Activated naive CD4-positive, alpha-beta T cell treated with Interleukin-2 at 50 U/mL for 16 hours (primary cell): ENCODE measurements around the gene NDP.

Source experiments
- DNase-seq: peaks from one replicate; pipeline ENCODE4 v3.0.0-alpha.2; 2020

NDP gene

DNA sequence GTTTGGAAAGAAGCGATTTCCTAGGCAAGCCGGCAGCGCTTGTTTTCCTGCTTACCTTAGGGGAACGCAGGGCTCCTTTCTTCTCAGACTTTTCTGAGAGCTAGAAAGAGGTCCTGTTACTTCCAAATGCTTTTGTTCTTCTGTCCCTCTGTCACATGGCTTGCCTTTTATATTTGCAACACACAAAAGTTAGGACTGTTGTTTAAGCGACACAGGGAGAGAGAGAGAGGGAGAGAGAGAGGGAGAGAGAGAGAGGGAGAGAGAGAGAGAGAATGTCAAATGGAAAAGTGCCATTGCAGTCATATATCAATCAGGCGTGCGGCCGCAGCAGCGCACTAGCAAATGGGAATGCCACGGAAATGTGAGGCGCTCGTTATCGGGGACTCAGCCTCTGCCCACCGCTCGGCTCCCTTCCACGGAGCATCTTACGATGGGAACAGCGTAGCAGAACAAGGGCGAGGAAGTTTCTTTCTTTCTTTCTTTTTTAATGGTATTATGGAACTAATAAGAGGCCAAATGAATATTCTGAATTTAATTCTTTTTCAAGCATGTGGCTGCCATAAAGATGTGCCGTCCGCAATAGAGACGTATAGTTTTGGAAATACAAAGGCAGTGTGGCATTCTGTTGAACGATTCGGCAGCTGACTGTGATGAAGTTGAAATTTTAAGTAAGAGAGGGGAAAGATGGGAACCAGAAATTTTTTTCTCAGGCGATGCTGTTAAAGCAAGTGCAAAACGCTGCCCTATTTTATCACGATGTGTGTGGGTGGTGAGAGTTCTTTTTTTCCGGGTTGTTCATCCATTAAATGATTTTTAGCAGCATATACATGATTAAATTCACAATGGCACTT is at the start of gene NDP:
NDP (minus strand) TSS at position 142 of the 851 bp plus-strand sequence. CDS start 14,745 bp downstream, outside the sequence.
- DNase-seq, result no peak

- DNase-seq, result no peak
Measured at GRCh38 chrX:44022964-44023363, 49.8 kb upstream of the NDP start.

- DNase-seq, result no peak
Measured at GRCh38 chrX:44020693-44021092, 47.5 kb upstream of the NDP start.

DNA sequence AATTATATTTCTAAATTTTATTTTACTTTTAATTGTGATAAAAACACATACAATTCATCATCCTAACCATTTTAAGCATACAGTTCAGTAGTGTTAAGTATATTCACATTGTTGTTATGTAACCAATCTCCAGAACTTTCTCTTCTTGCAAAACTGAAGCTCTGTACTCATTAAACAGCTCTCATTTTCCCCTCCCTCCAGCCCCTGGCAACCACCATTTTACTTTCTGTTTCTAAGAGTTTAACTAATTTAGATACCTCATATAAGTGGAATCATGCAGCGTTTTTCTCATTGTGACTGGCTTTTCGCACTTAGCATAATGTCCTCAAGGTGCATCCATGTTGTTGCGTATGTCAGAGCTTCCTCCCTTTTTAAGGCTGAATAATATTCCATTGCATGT is 46.7 kb upstream of the NDP start:
- no peak for DNase-seq

DNA sequence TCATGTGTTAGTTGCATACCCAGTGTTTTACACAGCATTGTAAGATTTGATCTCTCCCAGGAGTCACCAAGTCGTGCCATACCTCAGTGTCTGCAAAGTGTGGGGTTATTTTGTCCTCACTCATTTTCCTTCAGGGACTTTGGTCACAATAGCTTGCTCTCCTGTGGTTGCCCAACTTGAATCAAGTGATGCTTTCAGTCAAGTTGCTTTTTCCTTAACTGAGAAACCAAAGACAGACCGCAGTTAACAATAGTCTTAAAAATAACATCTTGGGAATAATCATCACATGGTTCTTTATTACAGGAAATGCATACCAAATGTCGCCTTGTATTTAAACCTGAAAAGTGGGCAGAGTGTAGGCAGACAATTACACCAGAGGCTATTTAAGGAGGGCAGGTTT is 44.5 kb upstream of the NDP start:
- DNase-seq, result no peak

GRCh38 chrX:44016906-44017305 is 43.7 kb upstream of the NDP start:
- DNase-seq, result no peak

DNA sequence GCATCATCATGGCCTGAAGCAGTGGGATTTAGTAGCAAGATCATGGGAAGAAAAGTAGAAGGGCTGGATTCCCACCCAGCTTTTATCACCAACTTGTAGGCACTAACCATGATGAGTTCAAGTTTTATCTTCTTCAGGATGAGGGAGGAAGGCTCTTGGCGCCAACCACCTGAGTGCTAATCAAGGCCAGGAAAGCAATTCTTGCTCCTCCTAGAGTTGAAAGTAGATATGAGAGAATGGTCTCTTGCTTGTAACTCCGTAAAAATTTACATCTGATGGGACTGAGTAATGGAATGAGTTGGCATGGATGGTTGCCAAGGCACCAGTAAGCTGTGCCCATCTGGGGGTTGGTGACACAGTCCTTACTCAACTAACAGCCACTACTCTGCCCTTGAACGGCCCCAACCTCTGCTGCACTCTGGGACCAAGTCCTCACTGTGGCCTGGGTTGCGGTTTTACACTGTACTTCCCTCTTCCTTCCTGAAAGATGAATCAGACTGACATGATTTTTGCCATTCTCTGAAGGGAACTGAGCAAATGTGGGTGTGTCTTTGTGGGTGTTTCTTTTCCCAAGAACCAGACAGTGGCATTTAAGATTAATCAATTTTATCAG is 39.4 kb upstream of the NDP start:
- peak; percentile 54 for DNase-seq

DNA sequence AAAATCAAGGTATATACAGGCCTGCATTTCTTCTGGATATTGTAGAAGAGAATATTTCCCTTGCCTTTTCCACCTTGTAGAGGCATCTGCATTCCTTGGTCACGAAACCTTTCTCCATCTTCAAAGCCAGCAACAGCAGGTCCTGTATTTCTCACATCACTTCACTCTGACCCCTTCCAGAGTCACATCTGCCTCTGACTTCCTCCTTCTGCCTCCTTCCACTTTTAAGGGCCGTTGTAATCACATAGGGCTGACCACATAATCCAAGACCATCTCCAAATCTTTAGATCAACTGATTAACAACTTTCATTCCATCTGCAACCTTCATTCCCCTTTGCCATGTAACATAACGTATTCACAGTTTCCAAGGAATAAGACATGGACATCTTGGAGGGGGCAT is 38.3 kb upstream of the NDP start:
- no peak for DNase-seq

- no peak for DNase-seq
Measured at GRCh38 chrX:44010626-44011025, 37.4 kb upstream of the NDP start.

DNA sequence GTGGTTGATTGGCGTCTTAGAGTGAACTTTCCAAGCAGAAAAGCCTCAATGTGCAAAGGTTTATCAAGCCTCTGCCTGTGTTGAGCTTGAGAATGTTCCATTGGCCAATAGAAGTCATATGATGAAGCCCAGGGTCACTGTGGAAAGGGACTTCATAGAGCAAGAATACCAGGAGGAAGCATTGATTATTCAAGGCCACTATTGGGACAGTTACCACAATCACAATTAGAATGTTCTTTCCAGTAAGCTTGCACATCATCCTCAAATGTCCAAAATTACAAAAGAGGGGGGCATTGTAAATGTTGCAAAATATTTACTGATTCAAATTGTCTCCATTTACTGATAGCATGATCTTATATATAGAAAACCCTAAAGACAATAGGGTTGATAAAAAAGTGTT is 32.9 kb upstream of the NDP start:
- no peak for DNase-seq

DNA sequence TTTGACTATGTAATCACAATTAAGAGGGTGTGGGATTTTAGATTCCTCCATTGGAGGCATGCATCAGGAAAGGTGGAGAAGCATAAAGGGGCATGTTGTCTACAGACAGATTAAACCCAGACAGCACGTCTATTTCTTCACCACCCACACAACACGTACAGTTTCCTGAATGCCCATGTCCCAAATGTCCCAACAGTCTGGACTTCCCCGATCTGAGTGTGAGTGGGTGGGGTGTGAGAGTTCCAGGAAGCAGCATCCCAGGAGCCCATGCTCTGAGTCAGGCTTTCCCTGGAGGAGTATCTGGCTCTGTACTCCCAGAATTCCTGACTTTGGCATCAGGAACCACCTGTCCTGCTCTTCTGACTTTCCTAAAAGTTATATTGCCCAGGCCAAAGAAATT is 30.8 kb upstream of the NDP start:
- DNase-seq, result no peak

DNA sequence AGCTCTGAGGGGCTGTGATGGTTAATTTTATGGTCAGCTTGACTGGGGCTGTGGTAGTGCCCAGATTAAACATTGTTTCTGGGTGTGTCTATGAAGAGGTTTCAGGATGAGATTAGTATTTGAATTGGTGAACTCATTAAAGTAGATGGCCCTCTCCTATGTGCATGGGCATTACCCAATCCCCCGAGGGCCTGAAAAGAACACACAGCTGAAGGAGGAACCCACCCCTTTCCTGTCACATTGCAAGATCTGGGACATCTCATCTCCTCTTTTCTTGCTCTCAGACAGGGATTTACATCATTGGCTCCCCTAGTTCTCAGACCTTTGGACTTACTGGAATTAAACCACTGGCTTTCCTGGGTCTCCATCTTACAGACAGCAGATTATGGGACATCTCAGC is 29.4 kb upstream of the NDP start:
- no peak for DNase-seq

DNA sequence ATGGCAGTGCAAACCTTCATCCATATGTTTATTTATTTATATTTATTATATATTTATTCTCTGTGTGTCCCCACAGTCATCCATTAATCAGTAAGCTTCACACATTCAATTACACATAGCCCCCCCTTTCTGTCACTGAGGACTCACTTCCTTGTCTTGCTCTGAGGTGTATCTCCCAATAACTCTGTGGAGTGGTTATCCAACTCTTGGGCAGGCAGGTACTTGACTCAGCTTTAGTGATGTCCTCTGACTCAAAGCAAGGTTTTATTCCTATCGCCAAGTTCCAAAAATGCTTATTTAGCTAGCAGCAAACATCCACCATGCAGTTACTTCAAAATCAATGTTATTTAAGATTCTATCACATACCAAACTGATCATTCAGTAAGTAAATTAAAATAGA is 25.2 kb upstream of the NDP start:
- no peak for DNase-seq

DNA sequence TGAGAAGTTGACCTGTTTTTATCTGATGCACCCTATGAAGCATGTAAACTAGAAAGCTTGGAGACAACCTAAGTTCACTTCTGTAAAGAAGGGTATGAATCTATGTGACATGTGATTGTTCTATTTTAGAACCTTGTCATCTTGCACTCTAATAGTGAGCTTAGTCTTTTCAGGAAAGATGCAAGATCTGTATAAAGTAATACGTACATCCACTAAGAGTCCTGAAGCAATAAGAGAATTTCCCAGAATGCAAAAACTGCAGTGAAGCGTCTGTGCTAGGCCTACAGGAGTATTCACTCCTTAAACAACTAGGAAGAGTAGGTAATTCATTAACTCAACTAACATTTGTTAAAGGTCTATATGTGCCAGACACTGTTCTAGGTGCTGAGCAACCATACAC is 23.3 kb upstream of the NDP start:
- no peak for DNase-seq

GRCh38 chrX:43986083-43986482 is 12.9 kb upstream of the NDP start:
- DNase-seq, result no peak

- no peak for DNase-seq
Measured at GRCh38 chrX:43985511-43985910, 12.3 kb upstream of the NDP start.

DNA sequence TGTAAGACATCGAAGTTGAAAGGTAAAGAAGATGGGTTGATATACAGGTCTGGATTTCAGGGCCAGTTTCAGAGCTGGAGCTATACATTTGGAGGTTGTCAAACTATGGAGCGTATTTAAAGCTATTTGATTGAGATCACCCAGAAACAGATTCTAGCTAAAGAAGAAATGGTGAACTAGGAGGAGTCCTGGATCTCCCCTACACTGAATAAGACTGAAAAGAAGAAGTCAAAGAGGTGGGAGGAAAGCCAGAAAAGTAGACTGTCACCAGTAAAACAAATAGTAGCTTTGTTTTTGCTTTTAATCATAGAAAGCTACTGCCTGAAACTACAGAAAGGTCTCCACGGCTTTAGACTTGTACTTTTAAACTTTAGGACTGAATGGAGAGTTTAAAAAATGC is 5.0 kb upstream of the NDP start:
- DNase-seq, result no peak

DNA sequence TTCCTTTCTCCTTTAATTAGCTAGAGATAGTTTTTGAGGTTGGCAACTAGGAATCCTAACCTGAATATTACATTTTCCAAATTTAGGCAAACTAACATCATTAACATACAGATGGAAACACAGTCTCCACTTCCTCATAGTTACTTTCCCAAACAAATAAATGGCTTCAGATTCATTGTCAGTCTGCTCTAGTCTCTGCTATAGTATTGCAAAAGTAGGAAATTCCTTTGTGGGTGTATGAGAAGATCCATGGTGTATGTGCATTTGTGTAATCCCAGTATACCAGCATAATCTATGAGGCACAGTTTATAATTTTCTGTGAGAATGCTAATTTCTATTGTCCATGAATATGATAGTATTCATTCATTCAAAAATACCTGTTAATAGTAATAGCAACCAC is 3.0 kb upstream of the NDP start:
- DNase-seq, result no peak

DNA sequence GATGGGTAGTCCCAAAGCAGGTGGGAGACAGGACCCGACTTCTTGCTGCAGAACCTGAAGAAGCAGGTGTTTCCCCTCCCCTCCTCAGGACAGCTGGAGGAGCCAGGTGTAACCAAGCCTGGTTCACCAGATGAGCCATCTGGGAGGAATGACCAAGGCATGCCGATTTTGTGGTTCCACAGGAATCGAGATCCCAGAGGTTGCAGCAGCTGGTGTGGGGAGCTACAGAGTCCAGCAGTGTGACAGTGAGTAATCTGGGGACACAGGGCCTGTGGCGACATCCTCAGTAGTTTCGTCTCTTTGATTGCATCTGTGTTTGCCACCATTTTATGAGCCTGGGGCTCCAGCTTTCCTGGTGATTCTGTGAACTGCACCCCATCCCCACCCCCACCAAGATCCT is 2.6 kb upstream of the NDP start:
- DNase-seq, result no peak

DNA sequence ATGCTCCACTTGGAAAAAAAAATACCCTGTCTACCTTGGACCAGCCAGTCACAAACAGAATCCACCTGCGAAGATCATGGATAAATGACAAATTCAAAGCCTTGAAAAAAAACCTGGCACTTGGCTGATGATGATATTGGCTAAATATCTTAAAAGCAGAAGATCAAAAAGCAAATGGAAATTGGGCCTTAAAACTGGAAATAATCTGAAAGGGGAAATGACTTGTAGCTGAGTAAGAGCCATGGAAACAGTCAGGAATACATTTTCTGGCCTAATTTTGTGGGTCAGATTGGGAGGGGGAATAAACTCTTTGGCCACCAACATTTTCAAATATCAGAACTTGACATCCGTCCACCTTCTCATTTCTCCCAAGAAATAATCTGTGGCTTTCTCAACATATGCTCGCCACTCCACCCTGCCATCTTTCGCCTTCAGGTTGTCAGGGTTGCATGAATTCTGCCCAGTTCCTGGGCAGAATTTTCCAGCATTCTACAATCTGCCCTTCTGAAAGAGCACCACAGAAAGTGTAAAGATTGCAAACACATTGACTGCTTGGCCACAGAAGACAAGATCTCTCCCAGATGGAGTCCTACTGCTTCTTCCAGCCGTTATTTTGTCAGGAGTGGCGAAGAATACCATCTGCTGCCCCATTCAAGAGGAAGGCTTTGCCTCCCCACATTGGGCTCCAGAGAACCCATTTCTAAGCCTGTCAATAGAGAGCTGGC is 1.7 kb upstream of the NDP start:
- no peak for DNase-seq

DNA sequence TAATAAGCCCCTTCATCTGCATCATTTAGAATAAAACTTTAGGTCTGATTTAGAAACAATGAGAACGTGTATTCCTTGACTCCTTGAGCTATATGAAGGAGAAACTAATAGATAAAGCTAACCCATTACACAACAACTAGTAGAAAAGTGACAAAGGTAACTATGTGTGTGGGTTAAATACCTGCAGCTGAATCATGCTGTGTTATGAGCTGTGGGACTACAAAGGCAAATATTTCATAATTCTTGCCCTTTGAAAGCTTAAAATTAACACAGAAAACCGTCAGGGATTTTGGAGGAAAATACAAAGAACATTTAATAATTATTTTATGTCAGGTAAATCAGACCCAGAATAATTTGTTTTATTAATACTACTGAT is 898 bp upstream of the NDP start:
- no peak for DNase-seq

GRCh38 chrX:43971966-43972961 is 926 bp downstream of the NDP start:
- DNase-seq, result no peak

- no peak for DNase-seq
Measured at GRCh38 chrX:43970528-43970927, 2.7 kb downstream of the NDP start.
